ENCODE data around the gene OR13A1.
"Not testable (repeated sequence)": the region's sequence is repeated elsewhere in the genome, so short reads cannot be mapped to it uniquely, and the experiment has no call there.

OR13A1 gene

GRCh38 chr10:45279682-45280081 lies 35.7 kb downstream of the OR13A1 start:
- no peak overlapping the region for H3K4me3 ChIP-seq (ENCODE audit: low read depth, low read length)
- DNase-seq (ENCODE audit: low read depth): no peak
- no peak for TF ChIP-seq MAX (IDR thresholded peaks at IDR 0.05; ENCODE audit: low read depth, low read length)
- no peak for TF ChIP-seq MYC (IDR thresholded peaks at IDR 0.05; ENCODE audit: low read depth, low read length)
- no peak for TF ChIP-seq CTCF (IDR thresholded peaks at IDR 0.05; ENCODE audit: low read depth, low read length)
- no peak for TF ChIP-seq POLR2A (IDR thresholded peaks at IDR 0.05; ENCODE audit: extremely low read depth, insufficient read length)

GRCh38 chr10:45278860-45279498 lies 36.4 kb downstream of the OR13A1 start:
- no peak for TF ChIP-seq POLR2A (IDR thresholded peaks at IDR 0.05; ENCODE audit: extremely low read depth, insufficient read length)
- TF ChIP-seq MAX (IDR thresholded peaks at IDR 0.05; ENCODE audit: low read depth, low read length): no peak
- TF ChIP-seq MYC (IDR thresholded peaks at IDR 0.05; ENCODE audit: low read depth, low read length): no peak
- no peak for TF ChIP-seq CTCF (IDR thresholded peaks at IDR 0.05; ENCODE audit: low read depth, low read length)

GRCh38 chr10:45276146-45276545 lies 39.3 kb downstream of the OR13A1 start:
- not testable (repeated sequence) for H3K4me3 ChIP-seq (ENCODE audit: low read depth, low read length); DNase-seq (ENCODE audit: low read depth)

More at GRCh38 chr10:45278860-45279498, 36.4 kb downstream of the OR13A1 start:
- DNase-seq (ENCODE audit: low read depth): no peak
- no peak overlapping the region for H3K4me3 ChIP-seq (ENCODE audit: low read depth, low read length)

GRCh38 chr10:45274364-45274763 lies 41.0 kb downstream of the OR13A1 start:
- TF ChIP-seq CTCF (IDR thresholded peaks at IDR 0.05; ENCODE audit: low read depth, low read length) (no peak), MAX (IDR thresholded peaks at IDR 0.05; ENCODE audit: low read depth, low read length) (no peak), MYC (IDR thresholded peaks at IDR 0.05; ENCODE audit: low read depth, low read length) (no peak), POLR2A (IDR thresholded peaks at IDR 0.05; ENCODE audit: extremely low read depth, insufficient read length) (no peak)
- no peak for DNase-seq (ENCODE audit: low read depth)
- no peak overlapping the region for H3K4me3 ChIP-seq (ENCODE audit: low read depth, low read length)

- not testable (repeated sequence) for DNase-seq (ENCODE audit: low read depth); H3K4me3 ChIP-seq (ENCODE audit: low read depth, low read length)
Measured at GRCh38 chr10:45267777-45268176, 47.6 kb downstream of the OR13A1 start.

GRCh38 chr10:45265996-45266395 lies 49.4 kb downstream of the OR13A1 start:
- no peak for DNase-seq (ENCODE audit: low read depth)
- no peak overlapping the region for H3K4me3 ChIP-seq (ENCODE audit: low read depth, low read length)
- TF ChIP-seq CTCF (IDR thresholded peaks at IDR 0.05; ENCODE audit: low read depth, low read length) (no peak), MAX (IDR thresholded peaks at IDR 0.05; ENCODE audit: low read depth, low read length) (no peak), MYC (IDR thresholded peaks at IDR 0.05; ENCODE audit: low read depth, low read length) (no peak)

- no peak overlapping the region for H3K4me3 ChIP-seq (ENCODE audit: low read depth, low read length)
- DNase-seq (ENCODE audit: low read depth): no peak
Measured at GRCh38 chr10:45261946-45262345, 53.5 kb downstream of the OR13A1 start.

More at GRCh38 chr10:45261946-45262345, 53.5 kb downstream of the OR13A1 start:
- no peak for TF ChIP-seq CTCF (IDR thresholded peaks at IDR 0.05; ENCODE audit: low read depth, low read length)
- no peak for TF ChIP-seq MAX (IDR thresholded peaks at IDR 0.05; ENCODE audit: low read depth, low read length)
- TF ChIP-seq POLR2A (IDR thresholded peaks at IDR 0.05; ENCODE audit: extremely low read depth, insufficient read length): no peak
- TF ChIP-seq MYC (IDR thresholded peaks at IDR 0.05; ENCODE audit: low read depth, low read length): no peak
